DMS153 treated with DMSO at 0.1 percent for 48 hours (cell line): Measurements from ENCODE around the gene SCMH1.

Experiments used
- DNase-seq: peaks from one replicate; lab custom pipeline; 2025; ENCODE audit not compliant: unreplicated experiment; lab: John Stamatoyannopoulos, UW

SCMH1 gene

GRCh38 chr1:41010345-41010744 is 231.8 kb downstream of the SCMH1 start:
- no peak for DNase-seq

GRCh38 chr1:41009466-41009865 is 232.6 kb downstream of the SCMH1 start:
- DNase-seq = no peak

- DNase-seq = no peak
Measured at GRCh38 chr1:41006942-41007865, 234.9 kb downstream of the SCMH1 start.

GRCh38 chr1:41005876-41006275 is 236.2 kb downstream of the SCMH1 start:
- DNase-seq = no peak

GRCh38 chr1:41003640-41004220 is 238.4 kb downstream of the SCMH1 start:
- peak; percentile 81 for DNase-seq

- no peak for DNase-seq
Measured at GRCh38 chr1:41003127-41003639, 238.9 kb downstream of the SCMH1 start.

GRCh38 chr1:40998668-40999067 is 243.4 kb downstream of the SCMH1 start:
- DNase-seq = no peak

- no peak for DNase-seq
Measured at GRCh38 chr1:40997096-40997495, 245.0 kb downstream of the SCMH1 start.

- DNase-seq = no peak
Measured at GRCh38 chr1:40989066-40989465, 253.0 kb downstream of the SCMH1 start.

GRCh38 chr1:40988280-40988679 is 253.8 kb downstream of the SCMH1 start:
- DNase-seq = no peak

- no peak for DNase-seq
Measured at GRCh38 chr1:40987439-40988276, 254.4 kb downstream of the SCMH1 start.

GRCh38 chr1:40986956-40987355 is 255.2 kb downstream of the SCMH1 start:
- DNase-seq = no peak

- no peak for DNase-seq
Measured at GRCh38 chr1:40986328-40986783, 255.8 kb downstream of the SCMH1 start.

GRCh38 chr1:40985875-40986274 is 256.2 kb downstream of the SCMH1 start:
- DNase-seq = no peak

- no peak for DNase-seq
Measured at GRCh38 chr1:40985161-40985560, 256.9 kb downstream of the SCMH1 start.

GRCh38 chr1:40984531-40984930 is 257.6 kb downstream of the SCMH1 start:
- DNase-seq = no peak

GRCh38 chr1:40984066-40984465 is 258.0 kb downstream of the SCMH1 start:
- DNase-seq = no peak

GRCh38 chr1:40983286-40983685 is 258.8 kb downstream of the SCMH1 start:
- DNase-seq = no peak

- no peak for DNase-seq
Measured at GRCh38 chr1:40982721-40983120, 259.4 kb downstream of the SCMH1 start.

- no peak for DNase-seq
Measured at GRCh38 chr1:40981691-40982448, 260.2 kb downstream of the SCMH1 start.
